ENCODE measurements around the gene ARHGAP20.

ARHGAP20 gene

DNA sequence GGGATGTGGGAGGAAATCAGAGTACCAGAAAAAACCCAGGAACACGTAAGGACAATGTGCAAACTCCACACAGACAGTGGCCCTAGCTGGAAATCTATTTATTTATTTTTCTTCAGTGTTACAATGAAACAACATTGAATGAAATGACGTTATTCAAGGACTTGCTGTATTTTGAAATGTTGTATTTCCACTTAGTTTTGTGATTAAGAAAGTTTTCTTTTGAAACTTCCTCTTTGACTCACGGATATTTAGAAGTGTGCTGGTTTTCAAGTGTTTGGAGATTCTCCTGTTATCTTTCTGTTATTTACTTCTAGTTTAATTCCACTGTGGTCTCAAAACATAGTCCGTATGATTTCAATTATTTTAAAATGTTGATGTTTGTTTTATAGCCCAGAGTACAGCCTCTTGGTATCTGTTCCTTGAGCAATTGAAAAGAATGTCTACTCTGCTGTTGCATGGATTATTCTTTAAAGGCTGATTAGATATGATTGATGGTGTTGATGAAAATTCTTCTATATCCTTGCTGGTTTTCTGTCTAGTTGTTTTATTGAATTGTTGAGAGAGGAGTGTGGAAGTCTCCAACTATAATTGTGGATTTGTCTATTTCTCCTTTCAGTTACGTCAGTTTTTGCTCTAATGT, 141.0 kb downstream of the ARHGAP20 start:
- Histone ChIP-seq H3K4me3 (ENCODE audit: low read depth, low read length) (no peak overlapping the region), H3K79me2 (ENCODE audit: control insufficient read depth, insufficient read depth, low read length, unreplicated experiment) (no peaks in the 10 kb centered on the region), H3K27ac (ENCODE audit: low read depth, low read length) (no peak overlapping the region)

DNA sequence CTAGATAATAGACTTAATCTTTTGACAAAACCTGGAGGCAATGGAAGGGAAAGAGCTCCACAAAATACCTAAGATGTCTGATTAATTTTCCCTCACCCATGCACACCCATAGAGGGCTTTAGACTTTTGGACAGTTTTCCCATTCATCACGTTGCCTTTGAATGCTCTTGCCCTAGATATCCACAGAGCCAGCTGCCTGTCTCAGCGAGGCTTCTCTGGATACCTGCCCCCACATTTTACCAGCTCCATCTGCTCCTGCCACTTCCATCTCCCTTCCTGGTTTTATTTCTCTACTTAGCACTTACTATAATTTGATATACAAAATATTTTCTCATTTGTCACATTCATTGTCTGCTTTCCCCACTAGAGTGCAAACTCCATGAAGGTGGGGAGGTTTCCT, 145.7 kb downstream of the ARHGAP20 start:
- no peaks in the 10 kb centered on the region for H3K4me1 ChIP-seq (ENCODE audit: control insufficient read depth, insufficient read depth, low read length, unreplicated experiment)
- H2AFZ ChIP-seq (ENCODE audit: low read length, unreplicated experiment) = no peak overlapping the region
- H3K36me3 ChIP-seq (ENCODE audit: insufficient read depth, low read length) = no peaks in the 10 kb centered on the region
- H3K79me2 ChIP-seq (ENCODE audit: control insufficient read depth, insufficient read depth, low read length, unreplicated experiment) = no peaks in the 10 kb centered on the region
- no peak overlapping the region for H3K27ac ChIP-seq (ENCODE audit: low read depth, low read length)
- no peak overlapping the region for H3K4me3 ChIP-seq (ENCODE audit: low read depth, low read length)
- no peaks in the 10 kb centered on the region; the same call in 1 of the 2 replicates for H3K27me3 ChIP-seq (ENCODE audit: insufficient read depth, low read length)

More for the DNA sequence above, 141.0 kb downstream of the ARHGAP20 start:
- Histone ChIP-seq H3K4me1 (ENCODE audit: control insufficient read depth, insufficient read depth, low read length, unreplicated experiment) (no peaks in the 10 kb centered on the region), H2AFZ (ENCODE audit: low read length, unreplicated experiment) (no peak overlapping the region), H3K36me3 (ENCODE audit: insufficient read depth, low read length) (no peaks in the 10 kb centered on the region), H3K27me3 (ENCODE audit: insufficient read depth, low read length) (no peaks in the 10 kb centered on the region)

DNA sequence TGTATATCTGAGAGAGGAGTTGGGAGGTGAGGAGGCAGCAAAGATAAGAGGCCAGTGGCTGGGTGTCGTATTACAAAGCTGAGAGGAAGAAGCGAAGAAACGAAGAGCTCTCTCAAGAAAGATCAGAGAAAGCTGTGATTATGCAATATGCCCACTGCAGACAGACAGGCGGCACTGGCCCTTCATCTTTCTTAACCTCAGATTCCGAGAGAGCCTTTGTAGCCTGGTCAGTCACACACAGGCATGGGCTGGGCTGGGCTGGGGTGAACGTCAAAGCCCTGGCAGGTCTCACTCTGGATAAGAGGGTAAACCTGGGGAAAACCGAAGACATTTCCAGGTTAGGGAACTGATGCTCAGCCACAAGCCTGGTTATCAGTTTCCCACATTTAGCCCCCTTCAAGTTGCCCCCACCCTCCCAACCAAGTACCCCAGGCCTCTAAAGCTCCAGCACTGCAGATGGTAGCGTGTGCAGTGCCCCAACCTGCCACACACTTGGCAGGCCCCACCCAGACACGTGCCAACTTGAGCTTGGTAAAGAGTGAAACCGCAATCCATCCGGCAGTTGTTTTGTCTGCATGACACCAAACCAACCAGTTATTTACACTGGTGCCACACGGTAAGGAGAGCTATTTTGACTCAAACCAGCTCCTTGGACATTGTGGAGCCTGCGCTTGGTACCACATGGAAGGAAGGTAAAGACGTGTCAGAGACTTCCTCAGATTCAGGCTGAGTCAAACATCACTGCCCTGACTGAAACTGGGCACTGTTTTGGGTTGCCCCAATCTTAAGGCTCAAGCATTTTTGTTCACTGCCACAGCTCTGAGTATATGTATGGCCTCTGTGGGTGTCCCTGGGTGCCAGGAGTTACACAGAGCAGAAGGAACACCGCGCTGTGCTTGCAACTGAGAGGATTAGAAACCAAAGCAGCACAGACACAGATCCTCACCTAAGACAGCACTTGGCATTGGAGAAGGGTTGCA, 146.6 kb downstream of the ARHGAP20 start:
- Histone ChIP-seq H2AFZ (ENCODE audit: low read length, unreplicated experiment) (no peak overlapping the region), H3K36me3 (ENCODE audit: insufficient read depth, low read length) (no peaks in the 10 kb centered on the region), H3K4me1 (ENCODE audit: control insufficient read depth, insufficient read depth, low read length, unreplicated experiment) (no peaks in the 10 kb centered on the region), H3K79me2 (ENCODE audit: control insufficient read depth, insufficient read depth, low read length, unreplicated experiment) (no peaks in the 10 kb centered on the region), H3K4me3 (ENCODE audit: low read depth, low read length) (no peak overlapping the region), H3K27me3 (ENCODE audit: insufficient read depth, low read length) (peaks cover under 1% of the 10 kb centered on the region), H3K27ac (ENCODE audit: low read depth, low read length) (no peak overlapping the region)

DNA sequence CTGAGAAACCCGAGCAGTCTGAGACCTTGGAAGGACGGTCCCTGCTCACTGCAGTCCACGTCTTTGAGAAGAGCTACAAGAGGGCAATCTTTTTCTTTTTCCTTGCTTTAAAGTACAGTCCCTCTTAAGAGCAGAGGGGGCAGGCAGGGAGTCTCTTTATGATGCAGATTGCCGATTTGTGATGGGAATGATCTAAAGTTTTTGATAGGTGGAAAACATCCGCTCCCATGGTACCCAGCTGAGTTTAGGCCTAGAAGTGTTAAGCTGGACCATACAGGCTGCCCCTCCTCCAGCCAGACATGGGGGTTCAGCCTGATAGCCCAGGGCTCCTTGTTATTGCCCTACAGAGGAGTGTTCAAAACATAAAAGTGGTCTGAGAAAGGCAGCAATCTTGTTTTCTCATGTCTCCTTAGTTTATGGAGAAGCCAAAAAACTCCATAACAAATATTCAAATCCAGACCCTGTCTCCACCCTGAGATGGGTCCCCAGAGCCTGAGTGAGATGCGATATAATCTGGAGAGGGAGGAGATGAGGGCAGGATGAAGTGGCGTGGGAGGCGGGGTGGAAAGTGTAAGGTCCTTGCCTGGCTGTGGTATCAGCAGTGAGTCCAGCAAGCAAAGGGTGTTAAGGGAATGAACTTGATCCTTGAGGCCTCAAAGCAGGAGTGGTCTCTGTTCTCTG, 147.4 kb downstream of the ARHGAP20 start:
- H2AFZ ChIP-seq (ENCODE audit: low read length, unreplicated experiment) = no peak overlapping the region

DNA sequence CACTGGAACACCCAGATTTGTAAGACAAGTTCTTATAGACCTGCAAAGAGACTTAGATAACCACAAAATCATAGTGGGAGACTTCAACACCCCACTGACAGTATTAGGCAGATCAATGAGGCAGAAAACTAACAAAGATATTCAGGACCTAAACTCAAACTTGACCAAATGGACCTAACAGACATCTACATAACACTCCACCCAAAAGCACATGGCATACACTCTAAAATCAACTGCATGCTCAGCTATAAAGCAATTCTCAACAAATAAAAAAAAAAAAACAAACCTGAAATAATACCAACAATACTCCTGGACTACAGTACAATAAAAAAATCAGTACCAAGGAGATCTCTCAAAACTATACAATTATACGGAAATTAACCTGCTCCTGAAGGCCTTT, 167.5 kb downstream of the ARHGAP20 start:
- no peaks in the 10 kb centered on the region for H3K4me1 ChIP-seq (ENCODE audit: control insufficient read depth, insufficient read depth, low read length, unreplicated experiment)
- H3K79me2 ChIP-seq (ENCODE audit: control insufficient read depth, insufficient read depth, low read length, unreplicated experiment) = no peaks in the 10 kb centered on the region
- 0 out of 2 replicates have a peak, but pooled peaks cover 5% of the 10 kb centered on the region for H3K27me3 ChIP-seq (ENCODE audit: insufficient read depth, low read length)
- H3K27ac ChIP-seq (ENCODE audit: low read depth, low read length) = no peak overlapping the region
- no peak overlapping the region for H3K4me3 ChIP-seq (ENCODE audit: low read depth, low read length)
- no peaks in the 10 kb centered on the region for H3K36me3 ChIP-seq (ENCODE audit: insufficient read depth, low read length)
- H2AFZ ChIP-seq (ENCODE audit: low read length, unreplicated experiment) = no peak overlapping the region

More for the DNA sequence above, 147.4 kb downstream of the ARHGAP20 start:
- Histone ChIP-seq H3K36me3 (ENCODE audit: insufficient read depth, low read length) (no peaks in the 10 kb centered on the region), H3K27me3 (ENCODE audit: insufficient read depth, low read length) (peaks cover 8% of the 10 kb centered on the region), H3K4me1 (ENCODE audit: control insufficient read depth, insufficient read depth, low read length, unreplicated experiment) (no peaks in the 10 kb centered on the region), H3K4me3 (ENCODE audit: low read depth, low read length) (no peak overlapping the region), H3K79me2 (ENCODE audit: control insufficient read depth, insufficient read depth, low read length, unreplicated experiment) (no peaks in the 10 kb centered on the region), H3K27ac (ENCODE audit: low read depth, low read length) (no peak overlapping the region)

DNA sequence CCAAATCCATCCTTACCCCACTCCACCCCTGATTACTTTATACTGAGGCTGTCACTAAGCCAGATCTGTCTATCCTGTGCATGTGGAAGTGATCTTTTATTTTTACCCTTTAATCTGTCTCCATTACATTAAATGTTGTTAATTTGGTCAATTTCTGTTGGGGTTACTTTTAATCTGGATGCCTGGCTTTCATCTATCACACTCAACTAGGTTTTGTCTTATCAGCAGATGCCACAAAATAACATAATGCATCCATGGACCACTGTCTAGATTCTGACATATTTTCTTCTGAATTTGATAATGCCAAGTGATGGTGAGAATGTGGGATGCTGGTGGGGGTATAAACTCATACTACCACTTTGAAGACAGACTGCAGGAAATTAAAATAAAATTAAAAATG, 174.1 kb downstream of the ARHGAP20 start:
- no peak overlapping the region for H3K4me3 ChIP-seq (ENCODE audit: low read depth, low read length)
- 0 out of 2 replicates have a peak, but pooled peaks cover 5% of the 10 kb centered on the region for H3K27me3 ChIP-seq (ENCODE audit: insufficient read depth, low read length)
- H3K4me1 ChIP-seq (ENCODE audit: control insufficient read depth, insufficient read depth, low read length, unreplicated experiment) = no peaks in the 10 kb centered on the region
- no peaks in the 10 kb centered on the region for H3K79me2 ChIP-seq (ENCODE audit: control insufficient read depth, insufficient read depth, low read length, unreplicated experiment)
- no peak overlapping the region for H3K27ac ChIP-seq (ENCODE audit: low read depth, low read length)
- no peaks in the 10 kb centered on the region for H3K36me3 ChIP-seq (ENCODE audit: insufficient read depth, low read length)
- H2AFZ ChIP-seq (ENCODE audit: low read length, unreplicated experiment) = no peak overlapping the region

DNA sequence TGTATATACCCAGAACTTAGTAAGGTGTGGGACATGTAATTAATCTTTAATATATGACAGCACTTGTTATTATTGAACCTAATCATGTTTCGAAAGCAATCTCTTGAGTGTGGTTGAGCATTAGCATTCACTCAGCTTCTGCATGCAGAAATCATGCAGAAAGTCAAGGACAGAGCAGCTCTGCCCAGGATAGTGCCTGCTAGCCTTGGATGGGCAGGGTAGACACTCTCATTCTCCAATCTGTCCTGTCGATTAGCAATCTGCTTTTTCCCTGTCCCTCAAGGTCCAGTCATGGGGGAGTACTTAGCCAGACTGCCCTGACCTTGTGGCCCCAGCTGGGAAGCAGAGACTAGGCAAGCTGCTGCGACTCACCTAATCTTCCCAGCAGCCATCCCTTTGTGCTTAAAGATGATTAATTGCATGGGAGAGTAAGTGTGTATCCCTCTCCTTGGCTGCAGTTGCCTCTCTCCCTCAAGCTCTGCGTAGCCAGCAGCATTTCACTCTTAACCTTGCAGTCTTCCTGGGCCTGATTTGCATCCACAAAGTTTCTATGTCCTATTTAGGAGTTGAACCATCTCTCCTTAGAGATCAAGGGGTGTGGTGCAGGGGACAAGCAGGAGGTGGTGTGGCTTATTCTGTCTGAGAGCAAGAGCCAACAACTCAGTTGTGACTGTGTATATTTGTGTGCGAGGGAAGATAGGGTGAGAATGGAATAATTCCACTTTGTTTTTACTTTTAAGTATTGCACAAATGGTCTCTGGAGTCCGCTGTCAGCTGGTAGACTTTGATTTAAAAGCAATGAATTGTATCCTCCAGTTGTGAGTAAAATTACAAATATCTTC, 181.1 kb downstream of the ARHGAP20 start:
- no peaks in the 10 kb centered on the region for H3K36me3 ChIP-seq (ENCODE audit: insufficient read depth, low read length)
- H2AFZ ChIP-seq (ENCODE audit: low read length, unreplicated experiment) = no peak overlapping the region
- no peaks in the 10 kb centered on the region for H3K79me2 ChIP-seq (ENCODE audit: control insufficient read depth, insufficient read depth, low read length, unreplicated experiment)
- H3K27me3 ChIP-seq (ENCODE audit: insufficient read depth, low read length) = no peaks in the 10 kb centered on the region
- H3K4me1 ChIP-seq (ENCODE audit: control insufficient read depth, insufficient read depth, low read length, unreplicated experiment) = peaks cover 4% of the 10 kb centered on the region
- no peak overlapping the region for H3K27ac ChIP-seq (ENCODE audit: low read depth, low read length)
- H3K4me3 ChIP-seq (ENCODE audit: low read depth, low read length) = no peak overlapping the region

DNA sequence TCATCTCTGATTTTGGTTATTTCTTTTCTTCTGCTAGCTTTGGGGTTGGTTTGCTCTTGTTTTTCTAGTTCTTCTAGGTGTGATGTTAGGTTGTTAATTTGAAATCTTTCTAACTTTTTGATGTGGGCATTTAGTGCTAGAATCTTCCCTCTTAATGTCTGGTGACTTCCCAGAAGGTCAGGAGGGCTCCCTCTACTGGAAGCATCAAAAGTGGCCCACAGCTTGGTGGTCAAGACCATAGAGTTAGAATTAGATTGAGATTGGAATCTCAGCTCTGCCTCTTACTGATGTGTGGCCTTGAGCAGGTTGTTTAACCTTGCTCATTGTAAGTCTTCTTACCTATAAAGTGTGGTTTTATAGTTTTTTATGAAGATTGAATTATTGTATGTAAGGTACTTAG, 183.2 kb downstream of the ARHGAP20 start:
- Histone ChIP-seq H3K27me3 (ENCODE audit: insufficient read depth, low read length) (no peaks in the 10 kb centered on the region), H2AFZ (ENCODE audit: low read length, unreplicated experiment) (no peak overlapping the region), H3K4me1 (ENCODE audit: control insufficient read depth, insufficient read depth, low read length, unreplicated experiment) (peaks cover 17% of the 10 kb centered on the region), H3K27ac (ENCODE audit: low read depth, low read length) (no peak overlapping the region), H3K36me3 (ENCODE audit: insufficient read depth, low read length) (no peaks in the 10 kb centered on the region), H3K4me3 (ENCODE audit: low read depth, low read length) (no peak overlapping the region), H3K79me2 (ENCODE audit: control insufficient read depth, insufficient read depth, low read length, unreplicated experiment) (no peaks in the 10 kb centered on the region)

DNA sequence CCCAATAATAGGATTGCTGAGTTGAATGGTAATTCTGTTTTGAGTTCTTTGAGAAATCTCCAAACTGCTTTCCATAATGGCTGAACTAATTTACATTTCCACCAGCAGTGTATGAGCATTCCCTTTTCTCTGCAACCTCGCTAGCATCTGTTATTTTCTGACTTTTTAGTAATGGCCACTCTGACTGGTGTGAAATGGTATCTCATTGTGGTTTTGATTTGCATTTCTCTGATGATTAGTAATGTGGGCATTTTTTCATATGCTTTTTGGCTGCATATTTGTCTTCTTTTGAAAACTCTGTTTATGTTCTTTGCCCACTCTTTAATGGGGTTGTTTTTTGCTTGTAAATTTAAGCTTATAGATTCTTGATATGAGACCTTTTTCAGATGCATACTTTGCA, 185.1 kb downstream of the ARHGAP20 start:
- H3K27me3 ChIP-seq (ENCODE audit: insufficient read depth, low read length) = no peaks in the 10 kb centered on the region

More for the DNA sequence above, 185.1 kb downstream of the ARHGAP20 start:
- H3K36me3 ChIP-seq (ENCODE audit: insufficient read depth, low read length) = no peaks in the 10 kb centered on the region
- no peaks in the 10 kb centered on the region for H3K79me2 ChIP-seq (ENCODE audit: control insufficient read depth, insufficient read depth, low read length, unreplicated experiment)
- H3K4me3 ChIP-seq (ENCODE audit: low read depth, low read length) = no peak overlapping the region
- no peak overlapping the region for H3K27ac ChIP-seq (ENCODE audit: low read depth, low read length)
- H3K4me1 ChIP-seq (ENCODE audit: control insufficient read depth, insufficient read depth, low read length, unreplicated experiment) = peaks cover 22% of the 10 kb centered on the region
- no peak overlapping the region for H2AFZ ChIP-seq (ENCODE audit: low read length, unreplicated experiment)
